GM04504 (cell line): ENCODE measurements around the gene DNAJC13.
A peak's percentile ranks its signal among the peaks of the same experiment; 100 is the strongest.
"Not testable (repeated sequence)": the region's sequence is repeated elsewhere in the genome, so short reads cannot be mapped to it uniquely, and the experiment has no call there.

Experiments used
- DNase-seq: peaks from one replicate; pipeline ENCODE4 v3.0.0-alpha.2; 2012; ENCODE audit warnings: low read depth

Gene DNAJC13

GRCh38 chr3:132416807-132417694 is at the start of gene DNAJC13:
DNAJC13 (plus strand) TSS chr3:132417502; CDS start chr3:132434551, 17,049 bp downstream.
- DNase-seq = peak; percentile 86

- no peak for DNase-seq
Measured at GRCh38 chr3:132368515-132368914, 48.8 kb upstream of the DNAJC13 start.

GRCh38 chr3:132368962-132369361 is 48.3 kb upstream of the DNAJC13 start:
- no peak for DNase-seq

- not testable (repeated sequence) for DNase-seq
Measured at GRCh38 chr3:132376945-132377354, 40.4 kb upstream of the DNAJC13 start.

GRCh38 chr3:132378048-132378762 is 39.1 kb upstream of the DNAJC13 start:
- no peak for DNase-seq

GRCh38 chr3:132378846-132379245 is 38.5 kb upstream of the DNAJC13 start:
- no peak for DNase-seq

- no peak for DNase-seq
Measured at GRCh38 chr3:132380920-132381319, 36.4 kb upstream of the DNAJC13 start.

GRCh38 chr3:132381348-132381944 is 35.9 kb upstream of the DNAJC13 start:
- no peak for DNase-seq

- DNase-seq = no peak
Measured at GRCh38 chr3:132382267-132382666, 35.0 kb upstream of the DNAJC13 start.

GRCh38 chr3:132382688-132383194 is 34.6 kb upstream of the DNAJC13 start:
- DNase-seq = no peak

- no peak for DNase-seq
Measured at GRCh38 chr3:132386259-132386658, 31.0 kb upstream of the DNAJC13 start.

- DNase-seq = not testable (repeated sequence)
Measured at GRCh38 chr3:132392675-132393074, 24.6 kb upstream of the DNAJC13 start.

GRCh38 chr3:132394320-132394719 is 23.0 kb upstream of the DNAJC13 start:
- peak; percentile 43 for DNase-seq

GRCh38 chr3:132395126-132395525 is 22.2 kb upstream of the DNAJC13 start:
- no peak for DNase-seq

- no peak for DNase-seq
Measured at GRCh38 chr3:132396255-132396654, 21.0 kb upstream of the DNAJC13 start.

GRCh38 chr3:132396776-132397175 is 20.5 kb upstream of the DNAJC13 start:
- DNase-seq = not testable (repeated sequence)

GRCh38 chr3:132399054-132399929 is 18.0 kb upstream of the DNAJC13 start:
- DNase-seq = peak; percentile 29

GRCh38 chr3:132401255-132401654 is 16.0 kb upstream of the DNAJC13 start:
- DNase-seq = no peak

GRCh38 chr3:132404276-132404675 is 13.0 kb upstream of the DNAJC13 start:
- DNase-seq = no peak

- DNase-seq = no peak
Measured at GRCh38 chr3:132405188-132405587, 12.1 kb upstream of the DNAJC13 start.

GRCh38 chr3:132405609-132406299 is 11.5 kb upstream of the DNAJC13 start:
- DNase-seq = no peak
